NCI-H446 (cell line): ENCODE data around the gene NFYA.

Experiments
- DNase-seq, 2 experiments: peaks; one replicate each; lab custom pipeline; 2025; lab: John Stamatoyannopoulos, UW

Gene NFYA

GRCh38 chr6:41047306-41047705 lies 25.5 kb upstream of the NFYA start:
- DNase-seq, result no peak

DNA sequence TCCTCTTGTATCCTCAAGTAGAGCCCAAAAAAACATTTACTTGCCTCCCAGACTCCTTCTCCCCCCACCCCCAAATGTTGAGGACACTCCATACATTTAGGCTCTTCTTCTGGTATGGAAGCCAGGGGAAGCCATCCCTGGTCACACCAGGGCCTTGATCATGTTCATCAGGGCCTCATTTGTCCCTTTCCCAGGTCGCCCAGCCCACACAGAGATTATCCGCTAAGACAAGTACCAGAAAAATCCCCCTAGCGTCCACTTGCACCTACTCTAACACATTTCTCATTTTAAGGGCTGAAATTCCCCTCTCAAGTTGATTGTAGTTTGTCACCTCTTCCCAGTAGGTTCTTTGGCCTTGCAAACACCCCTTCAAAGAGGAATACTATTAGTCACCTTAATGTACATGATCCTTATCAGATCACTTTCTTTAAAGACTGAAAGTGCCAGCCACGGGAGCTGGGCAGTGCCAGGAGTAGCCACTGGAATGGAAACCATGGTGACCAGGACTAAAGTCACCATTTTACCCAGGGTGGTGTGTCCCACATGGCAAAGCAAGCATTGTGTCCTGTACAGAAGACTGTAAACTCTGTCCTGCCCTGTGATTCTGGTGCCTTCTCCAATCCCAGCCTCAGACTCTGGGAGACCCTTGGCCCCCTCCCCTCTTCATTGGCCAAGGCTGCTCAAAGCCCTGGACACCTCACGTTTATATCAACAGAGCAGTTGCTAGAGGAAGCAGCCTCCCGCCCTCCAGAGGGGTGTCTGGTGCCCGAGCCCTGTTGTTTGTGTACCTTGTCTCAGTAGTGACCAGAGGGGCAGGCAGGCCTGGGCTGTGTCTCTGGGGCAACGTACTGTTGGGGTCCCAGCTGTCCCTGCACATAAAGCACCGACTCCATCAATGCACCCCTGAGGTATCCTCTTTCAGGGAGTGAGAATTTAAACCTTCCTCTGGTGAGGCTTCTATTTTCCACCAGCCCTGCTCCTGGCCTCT lies 24.7 kb upstream of the NFYA start:
- no peak for DNase-seq

- DNase-seq, result no peak
These were observed 23.3 kb upstream of the NFYA start for GRCh38 chr6:41049521-41049920.

DNA sequence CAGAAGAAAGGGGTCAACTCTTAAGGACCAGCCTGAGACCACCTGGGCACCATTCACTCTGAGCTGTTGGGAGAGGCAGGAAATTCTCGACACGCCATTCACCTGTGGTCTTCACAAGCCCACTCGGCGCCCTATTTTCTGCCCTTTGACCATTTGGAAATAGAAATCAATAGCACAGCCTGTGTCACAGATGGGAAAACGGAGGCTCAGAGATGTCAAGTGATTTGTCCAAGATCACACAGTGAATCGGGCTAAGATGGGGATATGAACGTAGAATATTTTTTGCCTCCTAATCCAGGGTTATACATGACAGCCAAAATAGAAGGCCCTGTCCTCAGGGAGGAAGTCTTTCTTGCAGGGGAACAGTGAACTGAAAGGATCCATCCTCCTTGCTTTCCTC lies 22.8 kb upstream of the NFYA start:
- DNase-seq, result no peak

DNA sequence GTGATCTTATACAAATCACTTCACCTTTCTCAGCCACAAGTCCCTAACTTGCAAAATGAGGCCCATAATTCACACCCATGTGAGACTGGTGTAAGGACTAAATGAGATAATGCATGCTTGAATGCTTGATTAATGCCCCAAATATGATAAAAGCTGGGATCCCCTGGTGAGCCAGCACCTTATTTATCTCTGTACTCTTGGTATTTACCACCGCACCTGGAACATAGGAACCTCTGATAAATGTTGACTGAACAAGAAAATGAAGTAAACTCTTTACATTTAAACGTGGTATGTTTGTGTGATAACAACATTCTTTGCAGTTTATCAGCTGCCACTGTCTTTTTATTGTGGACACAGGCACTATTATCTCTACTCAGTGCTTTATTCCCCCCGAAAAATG lies 22.2 kb upstream of the NFYA start:
- DNase-seq, result no peak

DNA sequence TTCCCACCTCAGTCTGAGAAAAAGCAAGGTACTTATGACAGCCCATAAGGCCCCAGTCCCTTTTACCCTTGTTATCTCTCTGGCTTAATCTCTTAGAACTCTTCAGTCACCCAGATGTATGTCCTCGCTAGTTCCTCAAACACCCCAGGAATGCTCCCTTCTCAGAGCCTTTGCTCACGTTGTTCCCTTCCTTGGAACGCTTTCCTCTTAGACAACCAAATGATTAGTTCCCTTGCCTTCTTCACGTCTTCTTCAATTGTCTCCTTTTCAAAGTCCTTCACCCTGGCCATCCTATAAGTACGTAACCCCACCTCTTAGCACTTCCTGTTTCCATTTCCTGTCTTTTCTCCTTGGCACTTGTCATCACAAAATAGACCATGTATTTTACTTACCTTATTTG lies 20.9 kb upstream of the NFYA start:
- no peak for DNase-seq

- DNase-seq, result peak; percentile 5 to 16
These were observed 19.7 kb upstream of the NFYA start, which contains the start of gene APOBEC2 for GRCh38 chr6:41053041-41053440. Gene APOBEC2, plus strand, starts transcription at chr6:41053202. Its CDS starts 146 bp downstream, at chr6:41053348.

DNA sequence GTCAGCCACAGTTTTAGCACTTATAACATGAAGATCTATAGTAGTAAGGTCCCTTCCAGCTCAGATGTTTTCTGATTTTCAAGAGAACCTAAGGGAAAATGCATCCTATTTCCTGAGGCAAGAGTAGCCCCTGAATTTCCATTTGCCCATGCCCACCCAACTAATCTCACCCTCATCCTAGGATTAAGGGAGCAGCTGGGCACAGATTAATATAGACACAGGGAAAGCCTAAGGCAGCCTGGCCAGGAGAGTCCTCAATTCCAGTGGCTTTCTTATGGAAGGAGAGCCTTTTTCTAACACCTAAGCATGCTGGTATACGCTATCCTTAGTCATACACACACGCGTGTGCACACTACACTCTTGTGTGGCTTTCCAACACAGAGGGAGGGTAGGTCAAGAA lies 18.3 kb upstream of the NFYA start:
- no peak for DNase-seq

- no peak for DNase-seq
These were observed 17.6 kb upstream of the NFYA start for GRCh38 chr6:41055149-41055548.

GRCh38 chr6:41056768-41057490 lies 15.8 kb upstream of the NFYA start:
- DNase-seq, result no peak

DNA sequence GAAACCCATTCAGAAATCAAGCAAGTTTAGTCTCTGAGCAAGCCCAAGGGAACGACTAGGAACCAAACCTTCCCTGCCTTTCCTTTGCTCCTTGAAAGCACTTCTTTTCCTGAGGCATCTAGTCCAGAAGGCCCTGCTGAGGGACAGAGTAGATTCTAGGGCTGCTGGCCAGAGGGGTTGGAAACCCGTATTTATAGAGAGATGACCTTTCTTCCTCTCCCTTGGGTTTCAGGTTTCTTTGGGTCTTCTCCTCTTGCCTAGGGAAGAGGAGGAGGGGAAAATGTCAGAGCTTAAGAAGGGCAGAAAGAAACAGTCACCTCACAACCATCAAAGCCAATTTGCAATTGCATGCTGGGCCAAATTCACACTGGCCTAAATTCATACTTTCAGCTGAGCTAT lies 14.0 kb upstream of the NFYA start:
- DNase-seq, result no peak

- DNase-seq, result no peak
These were observed 13.2 kb upstream of the NFYA start for GRCh38 chr6:41059556-41059955.

- DNase-seq, result no peak
These were observed 11.5 kb upstream of the NFYA start for GRCh38 chr6:41061196-41061726.

- DNase-seq, result no peak
These were observed 10.7 kb upstream of the NFYA start for GRCh38 chr6:41062056-41062455.

- no peak for DNase-seq
These were observed 8.9 kb upstream of the NFYA start for GRCh38 chr6:41063884-41064285.

- no peak for DNase-seq
These were observed 7.9 kb upstream of the NFYA start for GRCh38 chr6:41064841-41065240.

- no peak for DNase-seq
These were observed 7.2 kb upstream of the NFYA start for GRCh38 chr6:41065550-41066026.

- peak; percentile 45 to 82 for DNase-seq
These were observed 5.9 kb upstream of the NFYA start for GRCh38 chr6:41066867-41067304.

DNA sequence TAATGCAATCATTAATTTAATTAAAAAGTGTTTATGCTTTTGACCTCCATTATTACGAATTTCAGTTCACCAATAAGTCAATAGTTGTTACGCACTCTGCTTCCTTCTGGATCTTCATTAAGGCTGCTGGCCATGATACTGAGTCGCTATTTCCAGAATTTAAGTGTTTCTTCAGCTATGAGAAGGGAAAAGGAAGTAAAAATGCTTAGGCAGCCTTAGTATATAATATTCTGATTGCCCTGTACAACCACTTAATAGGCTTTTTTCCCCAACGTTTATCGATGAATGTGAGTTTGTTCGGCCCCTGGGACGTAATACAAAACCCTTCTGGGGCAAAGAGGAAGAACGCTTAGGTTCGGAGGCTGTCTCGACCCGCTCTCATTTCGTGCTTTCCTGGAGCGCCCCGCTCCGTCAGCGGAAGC lies 1.3 kb upstream of the NFYA start:
- no peak for DNase-seq

DNA sequence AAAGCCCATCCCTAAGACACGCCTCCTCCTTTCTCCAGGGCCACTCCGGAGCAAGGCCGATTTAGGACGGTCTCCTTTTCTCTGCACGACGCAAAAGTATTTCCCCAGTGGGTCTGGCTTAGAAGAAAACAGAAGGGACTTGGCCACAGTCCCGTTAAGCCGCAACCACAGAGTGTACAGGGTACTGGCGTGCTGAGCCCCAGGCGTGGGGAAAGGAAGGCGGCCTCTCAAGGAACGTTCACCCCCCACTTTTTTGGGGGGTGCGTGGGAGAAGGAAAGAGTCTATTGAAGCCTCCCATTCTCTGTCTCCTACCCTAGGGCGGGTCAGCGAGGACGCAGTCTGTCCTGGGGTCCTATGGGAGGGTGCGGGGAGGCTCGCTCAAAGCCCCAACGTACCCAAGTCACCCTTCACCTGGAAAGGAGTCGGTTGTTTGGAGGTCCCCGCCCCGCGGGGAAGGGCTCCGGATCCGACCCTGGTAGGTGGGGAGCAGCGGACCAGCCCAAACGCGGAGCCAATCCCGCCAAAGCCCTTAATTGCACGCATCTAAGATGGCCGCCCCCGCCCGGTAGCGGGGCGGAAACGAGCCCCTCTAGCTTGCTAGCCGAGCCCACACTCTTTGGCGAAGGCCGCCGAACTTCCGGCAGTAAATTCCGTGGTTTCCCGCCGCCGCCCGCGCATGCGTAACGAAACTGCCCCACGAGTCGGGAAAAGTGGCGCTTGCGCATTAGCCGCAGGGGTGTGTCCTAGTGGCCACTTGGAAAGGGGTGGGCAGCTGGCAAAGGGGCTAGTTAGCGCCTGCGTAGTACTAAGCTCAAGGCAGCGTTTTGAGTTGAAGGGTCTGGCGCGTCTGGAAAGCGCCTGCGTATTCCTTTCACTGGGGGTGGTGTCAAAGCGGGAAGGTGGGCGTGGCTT lies 595 bp upstream of the NFYA start, which contains the start of gene OARD1:
Gene OARD1 (minus strand): TSS at position 434 of the 913 bp plus-strand sequence. CDS start 722 bp downstream, outside the sequence.
- DNase-seq, result peak; percentile 99 to 100
